Neural crest cell (in vitro differentiated cells): ENCODE data around the gene KCTD14. TPM values are rescaled to one million over a fixed set of nuclear protein-coding genes. Genes with fewer than 3 reads are reported as not detected.

ENCODE experiments used
- DNase-seq: peaks from one replicate; pipeline ENCODE4 v3.0.0; 2021; ENCODE audit warnings: low read depth, mixed read lengths, low spot score
- H3K27ac Mint-ChIP-seq: one replicate; pipeline ENCODE4 v1.8.0; 2021; ENCODE audit warnings: mild to moderate bottlenecking, mixed read lengths; ENCODE audit not compliant: unreplicated experiment
- H3K27me3 Mint-ChIP-seq: 2 replicates; pipeline ENCODE4 v1.8.0; 2021; ENCODE audit warnings: low read depth, mild to moderate bottlenecking, mixed read lengths
- H3K36me3 Mint-ChIP-seq: 2 replicates; pipeline ENCODE4 v1.8.0; 2021; ENCODE audit warnings: low read depth, mild to moderate bottlenecking, mixed read lengths
- H3K4me1 Mint-ChIP-seq: 2 replicates; pipeline ENCODE4 v1.8.0; 2021; ENCODE audit warnings: mixed read lengths
- H3K4me3 Mint-ChIP-seq: one replicate; pipeline ENCODE4 v1.8.0; 2021; ENCODE audit warnings: mild to moderate bottlenecking, mixed read lengths
- H3K9me3 Mint-ChIP-seq: 2 replicates; pipeline ENCODE4 v1.8.0; 2021; ENCODE audit warnings: mixed read lengths
- total RNA-seq: library from RNA; stranded (reverse); gene quantifications from 2 replicates; pipeline ENCODE4 v1.2.1, GENCODE V29; 2021
- TF ChIP-seq, protein P1 (sequence below): fragments of 200-600 bp; sonication (generic); conservative IDR thresholded peaks from 2 replicates; pipeline ENCODE4 v1.5.0; 2021; ENCODE audit warnings: antibody characterized with exemption, mild to moderate bottlenecking

The KCTD14 gene
- total RNA-seq, 1 donor from 2014 or later: 1.4 TPM

DNA sequence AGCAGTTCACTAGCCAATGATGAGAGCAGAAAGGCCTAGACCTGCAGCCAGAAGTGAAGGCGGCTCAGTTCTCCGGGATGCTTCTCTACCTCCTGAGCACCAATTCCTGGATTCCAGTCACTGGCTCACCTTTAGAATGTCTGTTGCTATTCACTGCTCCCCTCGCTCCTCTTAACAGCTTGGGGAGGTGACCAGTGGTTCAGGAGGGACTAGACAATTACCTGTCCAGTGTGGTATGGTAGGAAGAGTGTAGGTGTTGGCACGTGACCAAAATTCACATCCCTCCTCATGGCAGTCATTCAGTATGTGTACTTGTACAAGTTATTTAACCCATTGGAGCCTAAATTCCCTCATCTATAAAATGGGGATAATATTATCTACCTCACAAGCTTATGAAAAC, 44.6 kb upstream of the KCTD14 start:
- peaks cover 13% of the 10 kb centered on the region for H3K36me3 Mint-ChIP-seq
- H3K27me3 Mint-ChIP-seq: no peaks in the 10 kb centered on the region
- H3K27ac Mint-ChIP-seq: no peak overlapping the region
- H3K9me3 Mint-ChIP-seq: no peaks in the 10 kb centered on the region
- TF ChIP-seq, protein P1, sequence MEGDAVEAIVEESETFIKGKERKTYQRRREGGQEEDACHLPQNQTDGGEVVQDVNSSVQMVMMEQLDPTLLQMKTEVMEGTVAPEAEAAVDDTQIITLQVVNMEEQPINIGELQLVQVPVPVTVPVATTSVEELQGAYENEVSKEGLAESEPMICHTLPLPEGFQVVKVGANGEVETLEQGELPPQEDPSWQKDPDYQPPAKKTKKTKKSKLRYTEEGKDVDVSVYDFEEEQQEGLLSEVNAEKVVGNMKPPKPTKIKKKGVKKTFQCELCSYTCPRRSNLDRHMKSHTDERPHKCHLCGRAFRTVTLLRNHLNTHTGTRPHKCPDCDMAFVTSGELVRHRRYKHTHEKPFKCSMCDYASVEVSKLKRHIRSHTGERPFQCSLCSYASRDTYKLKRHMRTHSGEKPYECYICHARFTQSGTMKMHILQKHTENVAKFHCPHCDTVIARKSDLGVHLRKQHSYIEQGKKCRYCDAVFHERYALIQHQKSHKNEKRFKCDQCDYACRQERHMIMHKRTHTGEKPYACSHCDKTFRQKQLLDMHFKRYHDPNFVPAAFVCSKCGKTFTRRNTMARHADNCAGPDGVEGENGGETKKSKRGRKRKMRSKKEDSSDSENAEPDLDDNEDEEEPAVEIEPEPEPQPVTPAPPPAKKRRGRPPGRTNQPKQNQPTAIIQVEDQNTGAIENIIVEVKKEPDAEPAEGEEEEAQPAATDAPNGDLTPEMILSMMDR: no peak
- no peak for DNase-seq
- no peak overlapping the region for H3K4me3 Mint-ChIP-seq
- no peaks in the 10 kb centered on the region for H3K4me1 Mint-ChIP-seq

DNA sequence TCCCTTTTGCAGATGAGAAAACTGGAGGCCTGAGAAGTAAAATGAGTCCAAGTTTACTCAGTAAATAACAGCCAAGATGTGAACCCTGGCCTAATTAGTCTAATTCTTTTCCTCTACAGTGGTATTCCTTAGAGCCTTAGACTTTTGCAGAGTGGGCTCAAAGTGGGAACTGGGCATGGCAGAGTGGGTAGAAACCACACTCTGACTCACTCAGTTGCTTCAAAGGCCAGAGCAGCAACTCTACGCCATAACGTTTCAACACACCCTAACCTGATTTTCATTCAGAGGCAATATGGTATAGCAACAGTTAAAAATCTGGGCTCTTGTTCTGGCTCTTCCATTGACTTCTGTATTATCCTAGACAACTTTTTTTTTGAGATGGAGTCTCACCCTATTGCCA, 43.4 kb upstream of the KCTD14 start:
- Mint-ChIP-seq H3K9me3 (no peaks in the 10 kb centered on the region), H3K36me3 (peaks cover 10% of the 10 kb centered on the region), H3K4me1 (no peaks in the 10 kb centered on the region), H3K27ac (no peak overlapping the region), H3K4me3 (no peak overlapping the region), H3K27me3 (no peaks in the 10 kb centered on the region)
- TF ChIP-seq, protein P1: no peak
- DNase-seq: no peak

DNA sequence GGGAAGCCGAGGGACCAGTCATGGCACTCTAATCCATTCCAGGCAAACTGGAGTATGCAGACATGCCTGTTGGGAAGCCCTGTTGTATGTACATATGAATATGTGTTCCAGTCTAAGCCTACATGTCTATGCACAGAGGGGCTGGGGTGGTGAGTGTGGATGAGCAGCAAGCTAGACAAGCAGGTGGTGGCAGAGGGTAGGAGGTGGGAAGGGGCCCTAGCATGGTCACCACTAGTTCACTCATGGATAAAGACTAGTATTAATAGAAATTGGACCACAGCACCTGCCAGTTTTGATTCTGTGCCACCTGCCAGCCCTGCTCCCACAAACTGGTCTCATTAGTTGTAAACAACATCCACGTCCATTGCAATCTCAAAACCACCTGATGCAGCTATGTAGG, 42.1 kb upstream of the KCTD14 start:
- Mint-ChIP-seq H3K36me3 (peaks cover 8% of the 10 kb centered on the region), H3K27ac (no peak overlapping the region), H3K4me1 (no peaks in the 10 kb centered on the region), H3K27me3 (no peaks in the 10 kb centered on the region), H3K4me3 (no peak overlapping the region), H3K9me3 (no peaks in the 10 kb centered on the region)
- TF ChIP-seq, protein P1: no peak
- DNase-seq: no peak

DNA sequence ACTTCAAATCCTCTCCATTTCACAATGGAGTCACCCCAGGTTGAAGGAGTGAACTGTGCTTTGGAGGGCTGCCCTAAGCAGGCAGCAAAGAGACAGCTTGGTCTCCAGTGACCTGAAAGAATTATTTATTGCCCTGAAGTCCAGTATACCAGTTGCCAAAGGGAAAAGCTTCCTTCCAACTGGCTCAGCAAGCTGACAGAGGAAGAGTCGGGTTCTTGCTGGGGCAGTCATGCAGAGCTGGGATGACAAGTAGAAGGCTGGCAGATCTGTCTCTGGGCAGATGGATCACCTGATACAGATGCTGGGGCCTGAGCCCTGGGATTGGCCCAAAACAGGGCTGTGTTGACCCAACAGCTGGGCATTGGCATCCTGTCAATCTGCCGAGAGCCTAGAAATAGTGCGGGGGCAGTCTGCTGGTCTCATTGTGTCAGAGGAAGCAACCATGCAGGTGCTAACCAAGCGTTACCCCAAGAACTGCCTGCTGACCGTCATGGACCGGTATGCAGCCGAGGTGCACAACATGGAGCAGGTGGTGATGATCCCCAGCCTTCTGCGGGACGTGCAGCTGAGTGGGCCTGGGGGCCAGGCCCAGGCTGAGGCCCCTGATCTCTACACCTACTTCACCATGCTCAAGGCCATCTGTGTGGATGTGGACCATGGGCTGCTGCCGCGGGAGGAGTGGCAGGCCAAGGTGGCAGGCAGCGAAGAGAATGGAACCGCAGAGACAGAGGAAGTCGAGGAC, 40.5 kb upstream of the KCTD14 start, which contains the start of gene THRSP:
Gene THRSP (plus strand): TSS at position 422 of the 742 bp plus-strand sequence. CDS start 21 bp downstream, at position 443.
- Mint-ChIP-seq H3K27me3 (no peaks in the 10 kb centered on the region), H3K4me1 (no peaks in the 10 kb centered on the region), H3K9me3 (no peaks in the 10 kb centered on the region), H3K4me3 (peak within 1 kb of the TSS; percentile 19), H3K27ac (no peak within 1 kb of the TSS), H3K36me3 (peaks cover 6% of the 10 kb centered on the region)
- TF ChIP-seq, protein P1: no peak
- DNase-seq: no peak

DNA sequence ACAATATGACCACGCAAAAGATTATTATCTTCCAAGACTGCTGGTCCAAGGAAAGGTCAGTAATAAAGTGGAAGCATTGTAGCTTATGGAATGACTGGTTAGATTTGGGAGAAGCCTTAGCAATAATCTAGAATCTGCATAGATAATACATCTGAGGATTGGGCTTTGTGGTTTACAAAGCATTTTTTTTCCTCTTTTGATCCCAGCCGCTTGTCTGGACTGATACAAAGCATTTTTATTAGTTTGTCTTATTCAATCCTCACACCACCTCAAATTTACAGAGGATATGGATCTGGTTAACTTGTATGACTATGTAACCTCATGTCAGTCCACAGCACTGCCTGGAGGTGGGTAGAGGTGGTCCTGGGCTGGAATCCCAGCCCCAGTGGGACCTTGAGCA, 39.6 kb upstream of the KCTD14 start:
- Mint-ChIP-seq H3K27me3 (no peaks in the 10 kb centered on the region), H3K4me3 (no peak overlapping the region), H3K9me3 (no peaks in the 10 kb centered on the region), H3K36me3 (peaks cover 4% of the 10 kb centered on the region), H3K4me1 (no peaks in the 10 kb centered on the region), H3K27ac (no peak overlapping the region)
- DNase-seq: no peak
- TF ChIP-seq, protein P1: no peak
